Measurements from ENCODE around the gene MIX23. TPM values are rescaled to one million over a fixed set of nuclear protein-coding genes. Genes with fewer than 3 reads are reported as not detected.

MIX23 gene
- total and polyA plus RNA-seq, 2 of the 4 experiments (the other 2 are of a cell fraction) = 10.0 to 26.7 TPM

- no peak for ATAC-seq (ENCODE audit: low read depth)
- H3K4me3 ChIP-seq (ENCODE audit: insufficient read depth, low read depth, low read length) = no peak overlapping the region
- no peak overlapping the region for H3K4ac ChIP-seq (ENCODE audit: low read depth, low read length)
- no TSS peak for BruUV-seq (replicated peaks)
- no peak for TF ChIP-seq MAFK (IDR thresholded peaks at IDR 0.05; ENCODE audit: low read depth, low read length)
- TF ChIP-seq BHLHE40 (IDR thresholded peaks at IDR 0.05; ENCODE audit: low read depth, low read length) = no peak
- no peak for TF ChIP-seq USF2 (IDR thresholded peaks at IDR 0.05; ENCODE audit: low read depth, low read length)
- TF ChIP-seq MAZ (IDR thresholded peaks at IDR 0.05; ENCODE audit: borderline replicate concordance, low read depth, low read length) = no peak
- TF ChIP-seq CEBPB (IDR thresholded peaks at IDR 0.05; ENCODE audit: low read depth, low read length) = no peak
- TF ChIP-seq CTCF (conservative IDR thresholded peaks at IDR 0.05; ENCODE audit: low read depth, low read length) = no peak
- TF ChIP-seq MXI1 (IDR thresholded peaks at IDR 0.05; ENCODE audit: borderline replicate concordance, low read depth, low read length) = no peak
- TF ChIP-seq RAD21 (IDR thresholded peaks at IDR 0.05; ENCODE audit: low read length) = no peak
- no peak for TF ChIP-seq RCOR1 (IDR thresholded peaks at IDR 0.05; ENCODE audit: insufficient replicate concordance, low read length)
- no peak for TF ChIP-seq CHD1 (IDR thresholded peaks at IDR 0.05; ENCODE audit: low read depth, low read length)
- no peak for TF ChIP-seq ELK1 (IDR thresholded peaks at IDR 0.05; ENCODE audit: borderline replicate concordance, low read depth, low read length)
- no peak for TF ChIP-seq NFE2L2 (IDR thresholded peaks at IDR 0.05; ENCODE audit: low read depth, low read length)
- TF ChIP-seq SMC3 (IDR thresholded peaks at IDR 0.05; ENCODE audit: low read depth, low read length) = no peak
- no peak for TF ChIP-seq RFX5 (IDR thresholded peaks at IDR 0.05; ENCODE audit: low read depth, low read length)
- TF ChIP-seq FOS (IDR thresholded peaks at IDR 0.05; ENCODE audit: low read depth, low read length) = no peak
- TF ChIP-seq POLR2A (IDR thresholded peaks at IDR 0.05; ENCODE audit: low read depth, low read length) = no peak
- no peaks in the 10 kb centered on the region for H3K36me3 ChIP-seq (ENCODE audit: control insufficient read depth, insufficient read depth, low read length)
- H2BK5ac ChIP-seq (ENCODE audit: low read depth, low read length, poor library complexity, severe bottlenecking) = no peak overlapping the region
- no peaks in the 10 kb centered on the region for H3K9me1 ChIP-seq (ENCODE audit: insufficient read depth, low read length)
- H4K91ac ChIP-seq (ENCODE audit: insufficient read depth, low read depth, low read length) = no peak overlapping the region
- in situ Hi-C loops (cut with MboI; ENCODE audit: low sequenced_read_pairs) = no loop called here
- no peak overlapping the region for H3K27ac ChIP-seq (ENCODE audit: insufficient read depth, low read length)
- no peaks in the 10 kb centered on the region for H3K9me3 ChIP-seq (ENCODE audit: control insufficient read depth, insufficient read depth, low read length)
- H2BK20ac ChIP-seq (ENCODE audit: low read depth, low read length) = no peak overlapping the region
- ChIA-PET CTCF (no interaction called here), POLR2A (ENCODE audit: unreplicated experiment) (no interaction called here)
- no peak overlapping the region for H2AK5ac ChIP-seq (ENCODE audit: low read depth, low read length)
- no peak overlapping the region for H3K4me2 ChIP-seq (ENCODE audit: low read depth, low read length)
- H4K20me1 ChIP-seq (ENCODE audit: insufficient read depth, low read length) = no peaks in the 10 kb centered on the region
- no peak overlapping the region for H4K5ac ChIP-seq (ENCODE audit: low read depth, low read length)
- H3K79me1 ChIP-seq (ENCODE audit: low read depth in 1 of 2, low read length in 2 of 2) = no peaks in the 10 kb centered on the region
- no peak overlapping the region for H2AK9ac ChIP-seq (replicated peaks; ENCODE audit: low read depth, low read length, poor library complexity)
- no peak overlapping the region for H4K8ac ChIP-seq (ENCODE audit: low read depth in 2 of 2, low read length in 2 of 2)
- DNase-seq = no peak
- intact Hi-C loops (cut with micrococcal nuclease) = no loop called here
- H3K14ac ChIP-seq (replicated peaks; ENCODE audit: low read depth, low read length) = no peak overlapping the region
- no peak overlapping the region for H3K9ac ChIP-seq (ENCODE audit: low read depth, low read length)
- H2BK15ac ChIP-seq (ENCODE audit: low read depth, low read length) = no peak overlapping the region
- no peaks in the 10 kb centered on the region for H3K4me1 ChIP-seq (ENCODE audit: control insufficient read depth, insufficient read depth, low read length)
- H3K56ac ChIP-seq (ENCODE audit: extremely low read depth, insufficient read depth, low read length) = no peak overlapping the region
- dilution Hi-C loops (cut with HindIII; ENCODE audit: low sequenced_read_pairs, unreplicated experiment) = no loop called here
- no peak overlapping the region for H3K18ac ChIP-seq (ENCODE audit: low read depth, low read length)
- no peak overlapping the region for H2BK120ac ChIP-seq (ENCODE audit: low read depth, low read length)
- WGBS, 2 experiments (ENCODE audit: extremely low coverage in 2 of 2, insufficient read length in 1 of 2) = 20% methylated on average over 1 of the region's 5 CpGs; no CpG with 5 or more reads in 1 of the 2 experiments
- no peak overlapping the region for H2AFZ ChIP-seq (replicated peaks; ENCODE audit: low read length, poor library complexity)
- H3K23ac ChIP-seq (ENCODE audit: low read depth, low read length) = no peak overlapping the region
- H3K27me3 ChIP-seq (ENCODE audit: control insufficient read depth, insufficient read depth, low read length) = no peaks in the 10 kb centered on the region; the same call in 1 of the 2 replicates
Measured at GRCh38 chr3:122316368-122316767, 66.7 kb downstream of the MIX23 start.
